ENCODE results near the gene GRB10.

Gene GRB10

GRCh38 chr7:50782375-50783208, at the start of gene GRB10:
GRB10 (minus strand) TSS chr7:50782896; CDS start chr7:50732322, 50,574 bp downstream.
- no peaks in the 10 kb centered on the region for H3K27me3 ChIP-seq (replicated peaks; ENCODE audit: control insufficient read depth, insufficient read depth, low read length)
- no peaks in the 10 kb centered on the region for H3K36me3 ChIP-seq (ENCODE audit: control insufficient read depth, insufficient read depth, low read length)
- TF ChIP-seq, protein P1, sequence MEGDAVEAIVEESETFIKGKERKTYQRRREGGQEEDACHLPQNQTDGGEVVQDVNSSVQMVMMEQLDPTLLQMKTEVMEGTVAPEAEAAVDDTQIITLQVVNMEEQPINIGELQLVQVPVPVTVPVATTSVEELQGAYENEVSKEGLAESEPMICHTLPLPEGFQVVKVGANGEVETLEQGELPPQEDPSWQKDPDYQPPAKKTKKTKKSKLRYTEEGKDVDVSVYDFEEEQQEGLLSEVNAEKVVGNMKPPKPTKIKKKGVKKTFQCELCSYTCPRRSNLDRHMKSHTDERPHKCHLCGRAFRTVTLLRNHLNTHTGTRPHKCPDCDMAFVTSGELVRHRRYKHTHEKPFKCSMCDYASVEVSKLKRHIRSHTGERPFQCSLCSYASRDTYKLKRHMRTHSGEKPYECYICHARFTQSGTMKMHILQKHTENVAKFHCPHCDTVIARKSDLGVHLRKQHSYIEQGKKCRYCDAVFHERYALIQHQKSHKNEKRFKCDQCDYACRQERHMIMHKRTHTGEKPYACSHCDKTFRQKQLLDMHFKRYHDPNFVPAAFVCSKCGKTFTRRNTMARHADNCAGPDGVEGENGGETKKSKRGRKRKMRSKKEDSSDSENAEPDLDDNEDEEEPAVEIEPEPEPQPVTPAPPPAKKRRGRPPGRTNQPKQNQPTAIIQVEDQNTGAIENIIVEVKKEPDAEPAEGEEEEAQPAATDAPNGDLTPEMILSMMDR (IDR thresholded peaks at IDR 0.05; ENCODE audit: insufficient read depth, low read length, poor library complexity, severe bottlenecking), result no peak
- no peak within 1 kb of the TSS for H3K4me3 ChIP-seq (replicated peaks; ENCODE audit: low read depth, low read length)
- no peak for DNase-seq (ENCODE audit: extremely low read depth, insufficient read length)

DNA sequence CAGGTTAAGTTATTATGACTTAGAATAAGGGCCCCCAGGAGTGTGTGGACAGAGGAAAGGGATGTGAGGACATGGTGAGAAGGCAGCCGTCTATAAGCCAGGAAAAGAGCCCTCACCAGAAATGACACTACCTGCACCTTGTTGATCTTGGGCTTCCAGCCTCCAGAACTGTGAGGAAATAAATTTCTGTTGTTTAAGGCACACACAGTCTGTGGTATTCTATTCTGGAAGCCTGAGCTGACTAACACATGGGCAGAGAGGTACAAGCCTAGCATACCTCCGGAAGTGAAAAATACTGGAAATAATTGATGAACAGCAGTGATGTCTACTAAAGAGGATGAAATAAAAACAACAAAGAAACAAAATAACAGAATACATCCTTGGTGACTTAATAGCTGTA, 46.1 kb upstream of the GRB10 start:
- no peaks in the 10 kb centered on the region for H3K27me3 ChIP-seq (replicated peaks; ENCODE audit: control insufficient read depth, insufficient read depth, low read length)
- DNase-seq (ENCODE audit: extremely low read depth, insufficient read length), result no peak
- TF ChIP-seq, protein P1 (IDR thresholded peaks at IDR 0.05; ENCODE audit: insufficient read depth, low read length, poor library complexity, severe bottlenecking), result no peak

GRCh38 chr7:50828116-50828515, 45.4 kb upstream of the GRB10 start:
- Histone ChIP-seq H3K36me3 (ENCODE audit: control insufficient read depth, insufficient read depth, low read length) (no peaks in the 10 kb centered on the region), H3K27me3 (replicated peaks; ENCODE audit: control insufficient read depth, insufficient read depth, low read length) (no peaks in the 10 kb centered on the region), H3K4me3 (replicated peaks; ENCODE audit: low read depth, low read length) (no peak overlapping the region)
- TF ChIP-seq, protein P1 (IDR thresholded peaks at IDR 0.05; ENCODE audit: insufficient read depth, low read length, poor library complexity, severe bottlenecking), result no peak
- no peak for DNase-seq (ENCODE audit: extremely low read depth, insufficient read length)

More for the DNA sequence above, 46.1 kb upstream of the GRB10 start:
- no peaks in the 10 kb centered on the region for H3K36me3 ChIP-seq (ENCODE audit: control insufficient read depth, insufficient read depth, low read length)
- no peak overlapping the region for H3K4me3 ChIP-seq (replicated peaks; ENCODE audit: low read depth, low read length)

DNA sequence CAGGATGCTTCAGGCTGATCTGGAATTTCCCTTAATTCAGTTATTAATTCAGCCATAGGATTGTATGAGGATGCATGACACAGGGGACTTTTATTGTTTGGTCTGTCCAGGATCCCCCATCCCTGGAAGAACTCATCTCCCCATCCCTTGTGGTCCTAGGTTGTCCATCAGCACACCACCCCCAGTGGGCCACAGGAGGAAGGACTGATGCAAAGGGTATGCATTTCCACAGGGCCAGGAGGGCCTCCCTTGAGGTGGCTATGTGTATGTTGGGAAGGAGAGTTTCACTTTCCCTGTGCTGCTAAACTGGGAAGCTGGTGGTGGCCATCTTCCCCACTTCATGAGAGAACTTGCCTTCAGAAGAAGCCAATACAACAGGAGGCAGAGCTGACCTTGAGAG, 44.6 kb upstream of the GRB10 start:
- Histone ChIP-seq H3K36me3 (ENCODE audit: control insufficient read depth, insufficient read depth, low read length) (no peaks in the 10 kb centered on the region), H3K4me3 (replicated peaks; ENCODE audit: low read depth, low read length) (no peak overlapping the region), H3K27me3 (replicated peaks; ENCODE audit: control insufficient read depth, insufficient read depth, low read length) (no peaks in the 10 kb centered on the region)
- no peak for DNase-seq (ENCODE audit: extremely low read depth, insufficient read length)
- TF ChIP-seq, protein P1 (IDR thresholded peaks at IDR 0.05; ENCODE audit: insufficient read depth, low read length, poor library complexity, severe bottlenecking), result no peak

DNA sequence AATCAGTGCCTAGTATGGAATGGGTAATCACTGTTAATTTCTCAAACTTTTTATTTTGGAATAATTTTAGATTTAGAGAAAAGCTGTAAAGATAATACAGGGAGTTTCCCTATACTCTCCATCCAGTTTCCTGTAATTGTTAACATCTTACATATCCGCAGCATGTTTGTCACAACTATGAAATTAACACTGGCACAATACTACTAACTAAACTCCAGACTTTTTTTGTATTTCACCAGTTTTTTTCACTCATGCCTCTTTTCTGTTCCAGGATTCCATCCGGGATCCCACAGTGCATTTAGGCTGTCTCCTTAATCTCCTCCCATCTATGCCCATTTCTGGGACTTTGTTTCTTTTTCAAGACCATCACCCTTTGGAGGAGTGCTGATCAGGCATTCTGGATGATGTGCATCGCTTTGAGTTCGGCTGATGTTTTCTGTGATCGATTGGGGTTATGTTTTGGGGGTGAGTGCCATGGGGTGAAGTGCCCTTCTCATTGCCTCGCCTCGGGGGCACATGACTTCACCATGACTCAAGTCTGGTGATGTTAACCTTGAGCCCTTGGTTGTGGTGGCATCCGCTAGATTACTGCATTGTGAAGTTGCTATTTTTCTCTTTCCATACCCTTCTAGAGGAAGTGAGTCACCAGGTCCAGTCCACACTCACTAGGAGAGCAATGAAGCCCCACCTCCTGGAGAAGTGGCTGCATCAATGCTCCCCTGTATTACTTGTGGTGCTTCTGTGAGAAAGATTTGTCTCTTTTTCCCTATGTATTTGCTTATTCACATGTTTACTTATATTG, 43.9 kb upstream of the GRB10 start:
- Histone ChIP-seq H3K4me3 (replicated peaks; ENCODE audit: low read depth, low read length) (no peak overlapping the region), H3K27me3 (replicated peaks; ENCODE audit: control insufficient read depth, insufficient read depth, low read length) (no peaks in the 10 kb centered on the region), H3K36me3 (ENCODE audit: control insufficient read depth, insufficient read depth, low read length) (no peaks in the 10 kb centered on the region)
- TF ChIP-seq, protein P1 (IDR thresholded peaks at IDR 0.05; ENCODE audit: insufficient read depth, low read length, poor library complexity, severe bottlenecking), result no peak
- no peak for DNase-seq (ENCODE audit: extremely low read depth, insufficient read length)

Measured in GM06990 (cell line).